ENCODE measurements around the gene ZMYM2. TPM values are rescaled to one million over a fixed set of nuclear protein-coding genes. Genes with fewer than 3 reads are reported as not detected.
A peak's percentile ranks its signal among the peaks of the same experiment; 100 is the strongest.

ZMYM2 gene
- total and polyA plus RNA-seq, 8 donors, result 10.1 to 42.6 (median 26.5) TPM

DNA sequence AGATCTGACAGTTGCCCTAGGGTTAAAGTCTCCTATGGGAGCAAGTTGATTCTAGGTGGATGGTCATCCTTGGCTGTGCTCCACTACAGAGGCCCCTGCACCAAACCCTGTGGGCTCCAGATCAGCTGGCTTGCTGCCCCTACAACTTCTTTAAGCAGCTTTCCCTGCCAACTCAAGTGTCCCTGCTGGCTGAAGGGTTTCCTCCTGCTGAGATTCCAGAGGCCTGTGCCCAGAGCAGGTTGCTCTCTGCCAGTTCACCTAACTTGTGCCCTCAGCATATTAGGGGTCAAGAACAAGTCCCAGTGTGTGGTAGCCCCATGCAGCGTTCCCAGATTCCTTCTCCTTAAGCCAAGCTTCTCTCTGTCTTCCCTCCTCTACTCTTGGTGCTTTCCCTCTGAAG, 85.6 kb downstream of the ZMYM2 start:
- FAIRE-seq, result no peak
- peaks cover 0 to 17% (median 0%) of the 10 kb centered on the region in 3 donors for H3K36me3 ChIP-seq

DNA sequence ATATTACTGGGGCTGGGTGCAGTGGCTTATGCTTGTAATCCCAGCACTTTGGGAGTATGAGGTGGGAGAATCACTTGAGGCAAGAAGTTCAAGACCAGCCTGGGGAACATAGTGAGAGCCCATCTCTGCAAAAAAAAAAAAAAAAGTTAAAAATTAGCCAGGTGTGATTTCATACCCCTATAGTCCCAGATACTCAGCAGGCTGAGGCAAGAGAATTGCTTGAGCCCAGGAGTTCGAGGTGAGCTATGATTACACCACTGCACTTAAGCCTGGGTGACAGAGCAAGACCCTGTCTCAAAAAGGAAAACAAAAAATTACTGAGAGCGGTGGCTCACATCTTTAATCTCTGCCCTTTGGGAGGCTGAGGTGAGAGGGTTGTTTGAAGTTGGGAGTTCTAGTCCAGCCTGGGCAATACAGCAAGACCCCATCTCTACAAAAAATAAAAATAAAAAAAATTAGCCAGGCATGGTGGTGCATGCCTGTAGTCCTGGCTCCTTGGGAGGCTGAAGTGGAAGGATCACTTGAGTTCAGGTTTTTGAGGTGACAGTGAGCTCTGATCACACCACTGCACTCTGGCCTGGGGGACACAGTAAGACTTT, 87.5 kb downstream of the ZMYM2 start:
- Histone ChIP-seq H3K4me3 (no peak overlapping the region), H3K4me1 (no peaks in the 10 kb centered on the region), H3K27me3 (no peaks in the 10 kb centered on the region), H3K9me3 (no peaks in the 10 kb centered on the region), H3K36me3 (peaks cover 0 to 17% (median 0%) of the 10 kb centered on the region in 3 donors), H3K27ac (no peak overlapping the region)
- ATAC-seq (no peak), FAIRE-seq (no peak), DNase-seq (no peak)
- WGBS, 2 donors, result 89 to 90% methylated on average over 2 of the region's 2 CpGs
- intact Hi-C loops (cut with DNase I), result no loop called here
- TF ChIP-seq, protein P1, sequence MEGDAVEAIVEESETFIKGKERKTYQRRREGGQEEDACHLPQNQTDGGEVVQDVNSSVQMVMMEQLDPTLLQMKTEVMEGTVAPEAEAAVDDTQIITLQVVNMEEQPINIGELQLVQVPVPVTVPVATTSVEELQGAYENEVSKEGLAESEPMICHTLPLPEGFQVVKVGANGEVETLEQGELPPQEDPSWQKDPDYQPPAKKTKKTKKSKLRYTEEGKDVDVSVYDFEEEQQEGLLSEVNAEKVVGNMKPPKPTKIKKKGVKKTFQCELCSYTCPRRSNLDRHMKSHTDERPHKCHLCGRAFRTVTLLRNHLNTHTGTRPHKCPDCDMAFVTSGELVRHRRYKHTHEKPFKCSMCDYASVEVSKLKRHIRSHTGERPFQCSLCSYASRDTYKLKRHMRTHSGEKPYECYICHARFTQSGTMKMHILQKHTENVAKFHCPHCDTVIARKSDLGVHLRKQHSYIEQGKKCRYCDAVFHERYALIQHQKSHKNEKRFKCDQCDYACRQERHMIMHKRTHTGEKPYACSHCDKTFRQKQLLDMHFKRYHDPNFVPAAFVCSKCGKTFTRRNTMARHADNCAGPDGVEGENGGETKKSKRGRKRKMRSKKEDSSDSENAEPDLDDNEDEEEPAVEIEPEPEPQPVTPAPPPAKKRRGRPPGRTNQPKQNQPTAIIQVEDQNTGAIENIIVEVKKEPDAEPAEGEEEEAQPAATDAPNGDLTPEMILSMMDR (IDR thresholded peaks at IDR 0.05), result no peak

More for the DNA sequence above, 85.6 kb downstream of the ZMYM2 start:
- WGBS, 2 donors, result 93 to 100% methylated on average over 1 of the region's 1 CpG
- TF ChIP-seq, protein P1 (IDR thresholded peaks at IDR 0.05), result no peak
- H3K4me3 ChIP-seq, result no peak overlapping the region
- ATAC-seq (no peak), DNase-seq (peak in 1 of 6 donors; percentile 20)
- H3K9me3 ChIP-seq, result no peaks in the 10 kb centered on the region
- intact Hi-C loops (cut with DNase I), result no loop called here
- H3K4me1 ChIP-seq, result no peaks in the 10 kb centered on the region
- no peaks in the 10 kb centered on the region for H3K27me3 ChIP-seq
- H3K27ac ChIP-seq, result no peak overlapping the region

DNA sequence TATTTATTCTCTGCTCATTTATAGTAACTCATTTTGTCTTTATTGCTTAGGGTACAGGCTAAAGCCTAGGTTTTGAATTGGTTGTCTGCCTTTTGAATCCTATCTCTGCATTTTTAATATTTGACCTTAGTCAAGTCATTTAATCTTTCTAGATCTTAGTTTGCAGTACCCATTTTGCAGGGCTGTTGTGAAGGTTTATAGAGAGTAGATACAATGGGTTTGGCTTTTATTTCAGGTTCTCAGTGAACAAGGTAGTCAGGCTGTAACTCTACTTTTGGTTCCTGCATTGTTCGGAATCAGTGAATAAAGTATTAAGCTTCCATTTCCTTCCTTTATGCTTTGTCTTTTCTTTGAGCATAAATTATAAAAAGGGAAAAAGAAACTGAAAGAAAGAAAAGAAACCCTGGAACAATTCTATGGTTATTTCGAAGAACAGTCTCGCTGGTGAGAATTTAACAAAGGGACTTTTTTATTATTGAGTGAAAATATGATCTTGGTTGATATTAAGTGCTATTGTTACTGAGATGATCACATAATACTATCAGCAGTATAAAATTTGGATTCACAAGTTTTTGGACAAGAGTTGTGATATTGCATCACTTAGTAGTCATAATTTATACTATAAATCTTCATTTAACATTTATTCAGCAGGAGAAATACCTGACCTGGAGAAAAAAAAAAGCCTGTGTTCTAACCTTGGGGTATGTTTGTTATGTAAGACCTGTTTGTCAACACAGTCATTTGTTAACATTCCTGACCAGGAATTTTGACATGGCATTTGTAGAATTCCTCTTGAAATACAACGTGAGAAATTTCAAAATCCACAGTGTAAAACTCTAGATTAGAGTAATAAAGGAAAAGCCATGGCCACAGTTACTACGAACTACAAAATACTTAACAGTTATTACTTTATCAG, 91.3 kb downstream of the ZMYM2 start:
- Histone ChIP-seq H3K9me3 (no peaks in the 10 kb centered on the region), H3K27ac (peak overlapping the region in 1 of 4 donors; percentile 10), H3K36me3 (peaks cover 0 to 9% (median 0%) of the 10 kb centered on the region in 3 donors), H3K4me3 (no peak overlapping the region), H3K27me3 (no peaks in the 10 kb centered on the region), H3K4me1 (no peaks in the 10 kb centered on the region)
- DNase-seq (no peak), ATAC-seq (peak in 1 of 4 donors; percentile 34), FAIRE-seq (no peak)
- intact Hi-C loops (cut with DNase I), result no loop called here
- WGBS, 2 donors, result 68 to 74% methylated on average over 5 of the region's 5 CpGs
- TF ChIP-seq, protein P1 (IDR thresholded peaks at IDR 0.05), result no peak

DNA sequence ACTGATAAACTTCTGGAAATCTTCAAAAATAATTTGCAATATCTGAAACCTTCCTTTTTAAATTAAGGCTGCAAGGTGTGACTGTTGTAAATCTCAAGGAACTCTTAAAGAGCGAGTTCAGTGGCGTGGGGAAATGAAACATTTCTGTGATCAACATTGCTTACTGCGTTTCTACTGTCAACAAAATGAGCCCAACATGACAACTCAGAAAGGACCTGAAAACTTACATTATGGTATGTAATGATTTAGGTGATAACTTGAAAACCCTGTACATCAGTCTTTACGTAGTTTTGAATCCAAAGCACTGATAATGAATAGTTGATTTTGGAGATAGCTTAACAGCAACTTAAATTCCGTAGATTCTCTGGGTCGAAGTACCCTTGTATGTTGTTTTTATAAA, 92.8 kb downstream of the ZMYM2 start:
- no peak for FAIRE-seq
- intact Hi-C loops (cut with DNase I), result no loop called here

More for the DNA sequence above, 92.8 kb downstream of the ZMYM2 start:
- 78 to 98% methylated on average over 6 of the region's 6 CpGs for WGBS, 2 donors
- no peak for ATAC-seq
- H3K4me1 ChIP-seq, result no peaks in the 10 kb centered on the region
- no peak for DNase-seq
- peaks cover 0 to 9% (median 1%) of the 10 kb centered on the region in 3 donors for H3K36me3 ChIP-seq
- no peaks in the 10 kb centered on the region for H3K27me3 ChIP-seq
- H3K9me3 ChIP-seq, result no peaks in the 10 kb centered on the region
- H3K4me3 ChIP-seq, result no peak overlapping the region
- TF ChIP-seq, protein P1 (IDR thresholded peaks at IDR 0.05), result no peak
- no peak overlapping the region for H3K27ac ChIP-seq
